Body of pancreas (tissue), 4 donors: ENCODE data around the gene CCBE1.

Experiments
- CTCF ChIP-seq, 7 experiments: fragments of 450-650 bp in 4 of 7; fragments of 200-600 bp in 3 of 7; sonication (generic) in 3 of 7; IDR thresholded peaks; one replicate each; pipeline ENCODE4 v1.5.1; 2016 to 2019; ENCODE audit warnings: antibody characterized with exemption in 7 of 7
- POLR2A ChIP-seq, 3 donors: fragments of 450-650 bp; IDR thresholded peaks; one replicate each; pipeline ENCODE4 v1.6.1; 2016; ENCODE audit warnings: antibody characterized with exemption in 3 of 3, mild to moderate bottlenecking in 2 of 3

DNA sequence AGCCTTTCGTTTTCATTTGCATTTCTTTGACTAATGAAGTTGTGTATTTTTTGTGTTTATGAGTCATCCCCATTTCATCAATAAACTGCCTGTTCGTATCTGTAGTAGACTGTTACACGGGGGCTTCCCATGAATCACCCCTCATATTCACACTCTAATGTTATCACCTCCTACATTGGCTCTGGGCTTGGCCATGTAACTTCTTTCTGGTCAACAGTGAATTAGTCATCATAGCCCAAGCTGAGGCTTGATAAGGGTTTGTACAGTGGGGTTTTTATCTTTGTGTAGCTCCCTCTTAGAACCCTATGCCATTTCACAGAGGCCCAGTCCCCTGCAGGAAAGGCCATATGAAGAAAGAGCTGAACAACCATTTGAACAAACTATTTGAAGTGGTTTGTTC is 151.0 kb downstream of the CCBE1 start:
- no peak for TF ChIP-seq CTCF (IDR thresholded peaks at IDR 0.05)
- TF ChIP-seq POLR2A (IDR thresholded peaks at IDR 0.05), result no peak
